GM23338 (cell line): ENCODE data around the gene COL8A1. TPM values are rescaled to one million over a fixed set of nuclear protein-coding genes. Genes with fewer than 3 reads are reported as not detected.

ENCODE experiments used
- ATAC-seq: fragments of 200-7000 bp; cut with Tn5 transposase; 3 replicates; pipeline ENCODE4 v1.9.1; 2020
- DNase-seq: peaks from one replicate; pipeline ENCODE4 v3.0.0-alpha.2; 2015; ENCODE audit warnings: low spot score
- H2AFZ ChIP-seq: fragments of 200-600 bp; sonication (generic); 2 replicates; pipeline ENCODE4 v1.8.0; 2016; ENCODE audit warnings: antibody characterized with exemption, mild to moderate bottlenecking, moderate library complexity
- H3F3A ChIP-seq: fragments of 200-600 bp; sonication (generic); replicated peaks from 2 replicates; pipeline ENCODE4 v1.8.0; 2017; ENCODE audit warnings: antibody characterized with exemption, mixed run types, low read depth
- H3K27ac ChIP-seq: fragments of 200-600 bp; sonication (generic); 2 replicates; pipeline ENCODE4 v1.6.1; 2016; ENCODE audit warnings: low read depth
- H3K27me3 ChIP-seq: fragments of 200-600 bp; sonication (generic); 2 replicates; pipeline ENCODE4 v1.8.0; 2016; ENCODE audit warnings: mild to moderate bottlenecking, mixed run types, moderate library complexity; ENCODE audit not compliant: insufficient read depth
- H3K36me3 ChIP-seq: fragments of 200-600 bp; sonication (generic); 2 replicates; pipeline ENCODE4 v1.8.0; 2016; ENCODE audit warnings: mild to moderate bottlenecking; ENCODE audit not compliant: insufficient read depth
- H3K4me1 ChIP-seq: fragments of 200-600 bp; sonication (generic); 2 replicates; pipeline ENCODE4 v1.8.0; 2016; ENCODE audit warnings: mild to moderate bottlenecking, moderate library complexity; ENCODE audit not compliant: insufficient read depth
- H3K4me2 ChIP-seq: fragments of 200-600 bp; sonication (generic); 2 replicates; pipeline ENCODE4 v1.7.1; 2017; ENCODE audit warnings: mixed run types
- H3K4me3 ChIP-seq: fragments of 200-600 bp; sonication (generic); 2 replicates; pipeline ENCODE4 v1.6.1; 2016; ENCODE audit warnings: mixed run types
- H3K79me2 ChIP-seq: fragments of 200-600 bp; sonication (generic); replicated peaks from 2 replicates; pipeline ENCODE4 v1.8.0; 2017; ENCODE audit warnings: mild to moderate bottlenecking; ENCODE audit not compliant: insufficient read depth
- H3K9me2 ChIP-seq: fragments of 200-600 bp; sonication (generic); 2 replicates; pipeline ENCODE4 v1.8.0; 2017; ENCODE audit not compliant: insufficient read depth
- H4K20me1 ChIP-seq: fragments of 200-600 bp; sonication (generic); replicated peaks from 2 replicates; pipeline ENCODE4 v1.8.0; 2017; ENCODE audit warnings: mild to moderate bottlenecking; ENCODE audit not compliant: insufficient read depth
- H3K27ac Mint-ChIP-seq: 2 replicates; pipeline ENCODE4 v1.8.0; 2020; ENCODE audit warnings: inconsistent platforms, mild to moderate bottlenecking, moderate library complexity, mixed read lengths
- H3K27me3 Mint-ChIP-seq: 3 replicates; pipeline ENCODE4 v1.8.0; 2022; ENCODE audit warnings: low read depth, mild to moderate bottlenecking, moderate library complexity, mixed read lengths, inconsistent platforms; ENCODE audit not compliant: insufficient read depth, poor library complexity
- H3K36me3 Mint-ChIP-seq: 3 replicates; pipeline ENCODE4 v1.8.0; 2021; ENCODE audit warnings: low read depth, mild to moderate bottlenecking, inconsistent platforms, moderate library complexity, mixed read lengths
- H3K4me1 Mint-ChIP-seq: 3 replicates; pipeline ENCODE4 v1.8.0; 2020; ENCODE audit warnings: mild to moderate bottlenecking, inconsistent platforms, mixed read lengths
- H3K4me3 Mint-ChIP-seq: 3 replicates; pipeline ENCODE4 v1.8.0; 2021; ENCODE audit warnings: moderate library complexity, mild to moderate bottlenecking, inconsistent platforms, mixed read lengths
- H3K9me3 Mint-ChIP-seq: 3 replicates; pipeline ENCODE4 v1.8.0; 2020; ENCODE audit warnings: moderate library complexity, mild to moderate bottlenecking, inconsistent platforms, mixed read lengths
- CREB1 ChIP-seq: fragments of 250-450 bp; sonication (Bioruptor Pico); IDR thresholded peaks from 2 replicates; pipeline ENCODE4 v1.5.0; 2020; ENCODE audit warnings: low read depth, mild to moderate bottlenecking, moderate library complexity
- EZH2 ChIP-seq: fragments of 200-600 bp; sonication (generic); IDR thresholded peaks from one replicate; pipeline ENCODE4 v1.8.0; 2017; ENCODE audit warnings: antibody characterized with exemption, mild to moderate bottlenecking, low read depth; ENCODE audit not compliant: unreplicated experiment
- NANOG ChIP-seq: IDR thresholded peaks from 2 replicates; pipeline ENCODE4 v1.6.1; 2016; ENCODE audit warnings: antibody characterized with exemption, borderline replicate concordance
- REST ChIP-seq: IDR thresholded peaks from one replicate; pipeline ENCODE4 v1.6.1; 2018; ENCODE audit warnings: antibody characterized with exemption; ENCODE audit not compliant: unreplicated experiment
- STAT1 ChIP-seq: IDR thresholded peaks from one replicate; pipeline ENCODE4 v1.6.1; 2016; ENCODE audit warnings: antibody characterized with exemption; ENCODE audit not compliant: unreplicated experiment
- ZNF331 ChIP-seq: fragments of 250-450 bp; sonication (Bioruptor Pico); IDR thresholded peaks from 2 replicates; pipeline ENCODE4 v1.5.0; 2020; ENCODE audit warnings: low read depth, mild to moderate bottlenecking, moderate library complexity
- ZNF462 ChIP-seq: fragments of 250-450 bp; sonication (Bioruptor Pico); IDR thresholded peaks from 2 replicates; pipeline ENCODE4 v1.5.0; 2020; ENCODE audit warnings: mild to moderate bottlenecking, moderate library complexity
- polyA plus RNA-seq: library from polyadenylated mRNA; unstranded; fragments of >200 nt; fragmentation: Nextera tagmentation; extraction: Ambion mirVana; gene quantifications from 2 replicates; pipeline ENCODE4 v1.2.1, GENCODE V29; 2016
- total RNA-seq: library from RNA; depleted of rRNA; stranded (reverse); fragments of >200 nt; shearing (Covaris generic); gene quantifications from 2 replicates; pipeline ENCODE4 v1.2.3, GENCODE V29; 2014

COL8A1 gene
- total and polyA plus RNA-seq, 2 experiments from 2014 or later = 0.26 to 0.97 TPM

DNA sequence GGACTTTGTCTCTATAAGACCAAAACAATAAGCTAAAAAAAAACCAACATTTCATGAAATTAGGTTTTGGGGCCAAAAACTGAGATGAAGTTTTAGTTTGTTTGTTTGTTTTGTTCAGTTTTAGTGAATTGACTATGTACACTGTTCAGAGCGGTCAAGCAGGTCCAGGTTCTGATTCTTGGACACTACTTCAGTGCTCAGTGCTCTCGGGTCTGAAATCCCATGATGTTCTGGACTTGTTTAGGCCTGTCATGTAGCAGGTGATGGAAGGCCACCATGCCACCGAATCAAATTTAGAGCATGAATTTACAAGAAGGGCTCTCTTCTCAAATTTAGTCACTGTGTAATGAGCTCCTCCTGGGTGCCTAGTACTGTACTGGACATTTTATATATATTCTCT is 45.5 kb downstream of the COL8A1 start:
- Histone ChIP-seq H3K27ac (no peak overlapping the region), H3K36me3 (no peaks in the 10 kb centered on the region), H3K4me1 (no peaks in the 10 kb centered on the region), H4K20me1 (no peaks in the 10 kb centered on the region), H3K9me2 (no peaks in the 10 kb centered on the region; the same call in 1 of the 2 replicates), H3K79me2 (no peaks in the 10 kb centered on the region), H3K4me2 (no peak overlapping the region), H3F3A (no peaks in the 10 kb centered on the region), H3K4me3 (no peak overlapping the region), H3K27me3 (no peaks in the 10 kb centered on the region), H2AFZ (no peak overlapping the region)
- ATAC-seq = no peak
- Mint-ChIP-seq H3K27me3 (no peaks in the 10 kb centered on the region), H3K36me3 (no peaks in the 10 kb centered on the region), H3K27ac (no peak overlapping the region), H3K4me3 (no peak overlapping the region), H3K9me3 (no peaks in the 10 kb centered on the region), H3K4me1 (no peaks in the 10 kb centered on the region)
- DNase-seq = no peak
- no peak for TF ChIP-seq ZNF462 (CRISPR knock-in tag)
- no peak for TF ChIP-seq NANOG
- no peak for TF ChIP-seq EZH2

DNA sequence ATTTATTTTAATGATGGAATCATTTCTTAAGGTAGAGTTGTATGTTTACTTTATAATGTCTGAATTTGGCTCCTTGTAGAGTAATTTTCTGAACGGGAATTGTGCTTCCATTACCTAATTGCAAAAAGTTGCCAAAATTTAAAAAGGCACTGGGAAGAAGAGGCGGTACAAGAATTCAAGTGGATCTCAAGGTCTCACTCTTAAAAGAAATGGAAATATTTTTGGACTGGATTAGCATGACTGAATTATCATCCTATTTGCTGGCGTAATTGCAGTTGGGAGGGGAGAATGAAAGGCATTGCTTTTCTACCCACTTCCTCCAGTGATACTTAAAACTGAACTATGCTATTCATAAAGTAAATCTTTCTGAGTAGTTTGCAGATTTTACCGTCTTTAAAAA is 46.2 kb downstream of the COL8A1 start:
- no peaks in the 10 kb centered on the region for H4K20me1 ChIP-seq
- no peaks in the 10 kb centered on the region for H3K4me1 ChIP-seq
- H3K4me3 ChIP-seq = no peak overlapping the region
- H3K9me2 ChIP-seq = no peaks in the 10 kb centered on the region; the same call in 1 of the 2 replicates
- TF ChIP-seq ZNF331 (CRISPR knock-in tag) (no peak), REST (no peak), STAT1 (no peak), NANOG (no peak), CREB1 (no peak)
- no peak overlapping the region for H3K4me2 ChIP-seq
- H2AFZ ChIP-seq = no peak overlapping the region
- DNase-seq = no peak
- H3K79me2 ChIP-seq = no peaks in the 10 kb centered on the region
- H3K27me3 ChIP-seq = no peaks in the 10 kb centered on the region
- H3K4me1 Mint-ChIP-seq = no peaks in the 10 kb centered on the region
- no peaks in the 10 kb centered on the region for H3K36me3 Mint-ChIP-seq
- no peak for ATAC-seq
- no peak overlapping the region for H3K4me3 Mint-ChIP-seq
- no peaks in the 10 kb centered on the region for H3K36me3 ChIP-seq
- H3K27me3 Mint-ChIP-seq = no peaks in the 10 kb centered on the region
- no peak overlapping the region for H3K27ac ChIP-seq
- H3K27ac Mint-ChIP-seq = no peak overlapping the region
- no peaks in the 10 kb centered on the region for H3K9me3 Mint-ChIP-seq
- no peaks in the 10 kb centered on the region for H3F3A ChIP-seq
